HL-60 (cell line): ENCODE data around the gene GSC.

Experiments
- GABPA ChIP-seq: IDR thresholded peaks from 2 replicates; pipeline ENCODE4 v1.6.1; 2012; ENCODE audit warnings: low read depth
- POLR2AphosphoS5 ChIP-seq: IDR thresholded peaks from 2 replicates; pipeline ENCODE4 v1.6.1; 2012; ENCODE audit warnings: low read depth
- REST ChIP-seq: IDR thresholded peaks from 2 replicates; pipeline ENCODE4 v1.6.1; 2012; ENCODE audit warnings: low read depth; ENCODE audit not compliant: insufficient replicate concordance
- TF ChIP-seq, protein P1 (sequence below): IDR thresholded peaks from one replicate; pipeline ENCODE4 v1.5.1; 2011; ENCODE audit warnings: low read length, control low read depth, inconsistent platforms; ENCODE audit not compliant: insufficient read depth

GRCh38 chr14:94795372-94795771 lies 25.5 kb upstream of the GSC start:
- TF ChIP-seq, protein P1, sequence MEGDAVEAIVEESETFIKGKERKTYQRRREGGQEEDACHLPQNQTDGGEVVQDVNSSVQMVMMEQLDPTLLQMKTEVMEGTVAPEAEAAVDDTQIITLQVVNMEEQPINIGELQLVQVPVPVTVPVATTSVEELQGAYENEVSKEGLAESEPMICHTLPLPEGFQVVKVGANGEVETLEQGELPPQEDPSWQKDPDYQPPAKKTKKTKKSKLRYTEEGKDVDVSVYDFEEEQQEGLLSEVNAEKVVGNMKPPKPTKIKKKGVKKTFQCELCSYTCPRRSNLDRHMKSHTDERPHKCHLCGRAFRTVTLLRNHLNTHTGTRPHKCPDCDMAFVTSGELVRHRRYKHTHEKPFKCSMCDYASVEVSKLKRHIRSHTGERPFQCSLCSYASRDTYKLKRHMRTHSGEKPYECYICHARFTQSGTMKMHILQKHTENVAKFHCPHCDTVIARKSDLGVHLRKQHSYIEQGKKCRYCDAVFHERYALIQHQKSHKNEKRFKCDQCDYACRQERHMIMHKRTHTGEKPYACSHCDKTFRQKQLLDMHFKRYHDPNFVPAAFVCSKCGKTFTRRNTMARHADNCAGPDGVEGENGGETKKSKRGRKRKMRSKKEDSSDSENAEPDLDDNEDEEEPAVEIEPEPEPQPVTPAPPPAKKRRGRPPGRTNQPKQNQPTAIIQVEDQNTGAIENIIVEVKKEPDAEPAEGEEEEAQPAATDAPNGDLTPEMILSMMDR, result no peak
- TF ChIP-seq REST (no peak), POLR2AphosphoS5 (no peak), GABPA (no peak)
